Activated CD4-positive, alpha-beta T cell treated with anti-CD3 and anti-CD28 coated beads, Interleukin-2, amount 50 U/mL, for 48 hours (primary cell): ENCODE data around the gene FIGN.

Experiments used
- DNase-seq, 2 experiments: peaks; one replicate each; pipeline ENCODE4 v3.0.0-alpha.2; 2020

FIGN gene

DNA sequence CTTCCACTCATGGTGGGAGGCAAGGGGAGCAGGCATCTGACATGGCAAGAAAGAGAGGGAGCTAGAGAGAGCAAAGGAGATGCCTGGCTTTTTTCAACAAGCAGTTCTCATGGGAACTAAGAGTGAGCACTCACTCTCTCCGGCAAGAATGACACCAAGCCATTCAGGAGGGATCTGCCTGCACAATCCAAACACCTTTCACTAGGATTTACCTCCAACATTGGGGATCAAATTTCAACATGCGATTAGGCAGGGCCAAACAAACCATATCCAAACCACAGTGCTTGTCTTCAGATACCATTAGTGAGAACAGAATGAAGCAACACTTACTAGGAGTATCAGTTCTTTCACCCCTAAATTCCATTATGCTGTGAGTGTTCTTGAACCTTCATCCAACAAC is 77.3 kb downstream of the FIGN start:
- no peak for DNase-seq

DNA sequence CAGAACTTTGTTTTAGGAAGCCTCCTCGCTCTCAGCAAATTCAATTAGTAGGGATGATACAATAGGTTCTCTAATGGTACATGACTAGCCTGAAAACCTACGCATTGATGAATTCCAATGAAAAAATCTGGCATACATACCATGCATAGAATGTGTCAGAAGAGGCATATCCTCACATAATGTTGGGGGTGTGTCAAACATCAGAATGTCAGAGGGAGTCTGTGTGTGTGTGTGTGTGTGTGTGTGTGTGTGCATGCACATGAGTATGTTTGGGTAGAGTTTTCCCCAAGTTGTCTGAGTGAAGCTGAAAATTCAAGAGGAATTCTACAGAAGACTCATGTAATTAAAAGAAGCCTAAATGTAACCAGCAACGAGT is 78.5 kb downstream of the FIGN start:
- no peak for DNase-seq

GRCh38 chr2:163656622-163657280 is 79.1 kb downstream of the FIGN start:
- no peak for DNase-seq

DNA sequence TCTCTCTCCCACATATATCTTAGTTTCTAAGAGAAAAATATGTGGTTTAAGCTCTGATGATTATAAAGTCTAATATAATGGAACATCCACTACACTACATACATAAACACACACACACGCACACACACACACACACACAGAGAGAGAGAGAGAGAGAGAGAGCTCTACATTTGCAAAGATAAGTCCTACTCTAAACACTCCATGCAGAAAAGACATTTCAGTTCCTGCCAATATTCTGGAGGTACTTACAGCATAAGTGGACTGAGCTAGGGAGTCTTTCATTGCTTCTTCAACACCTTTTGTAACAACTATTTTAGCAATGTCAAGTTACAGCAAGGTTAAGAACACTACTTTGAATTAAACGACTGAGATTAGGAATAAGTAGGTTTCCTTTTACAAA is 80.1 kb downstream of the FIGN start:
- DNase-seq: no peak

- no peak for DNase-seq
Measured at GRCh38 chr2:163652751-163653150, 83.1 kb downstream of the FIGN start.

- DNase-seq: no peak
Measured at GRCh38 chr2:163649080-163649479, 86.7 kb downstream of the FIGN start.

GRCh38 chr2:163647300-163647699 is 88.5 kb downstream of the FIGN start:
- no peak for DNase-seq

DNA sequence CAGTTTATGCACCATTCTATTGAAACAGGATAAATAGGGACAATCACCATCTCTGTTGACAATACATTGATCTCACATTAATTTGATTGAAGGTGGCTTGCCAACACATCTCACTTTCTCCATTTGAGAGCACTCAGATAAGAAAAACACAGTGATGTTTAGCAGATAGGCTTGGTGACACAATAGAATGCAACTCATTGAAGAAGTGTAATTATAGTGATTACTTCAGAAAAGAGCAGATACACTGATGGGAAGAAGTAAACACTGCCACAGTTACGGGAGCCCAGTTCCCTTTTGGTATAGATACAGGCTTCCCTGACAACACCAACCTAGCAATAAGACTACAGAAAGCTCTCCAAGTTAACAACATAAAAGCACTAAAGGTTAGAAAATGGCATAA is 89.1 kb downstream of the FIGN start:
- no peak for DNase-seq

GRCh38 chr2:163644238-163644637 is 91.6 kb downstream of the FIGN start:
- no peak for DNase-seq

- DNase-seq: no peak
Measured at GRCh38 chr2:163641986-163642385, 93.8 kb downstream of the FIGN start.

GRCh38 chr2:163640542-163641193 is 95.1 kb downstream of the FIGN start:
- DNase-seq: no peak

GRCh38 chr2:163637871-163638270 is 97.9 kb downstream of the FIGN start:
- DNase-seq: no peak

DNA sequence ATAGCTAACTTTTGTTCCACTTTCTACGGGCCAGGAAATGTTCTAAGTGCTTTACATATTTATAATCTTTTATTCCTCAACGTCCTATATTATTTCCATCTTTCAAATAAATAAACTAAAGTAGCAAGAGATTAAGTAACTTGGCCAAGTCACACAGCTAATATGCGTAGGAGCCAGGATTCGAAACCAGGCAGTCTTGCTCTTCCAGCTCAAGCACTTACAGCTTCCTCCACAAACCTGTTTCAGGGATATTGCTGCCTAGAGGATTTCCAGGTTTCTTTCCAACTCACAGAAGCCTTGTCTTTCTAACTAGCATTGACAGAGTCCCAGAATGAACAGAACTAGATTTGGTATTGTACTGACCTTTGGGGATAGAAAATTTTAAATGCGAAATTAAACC is 102.5 kb downstream of the FIGN start:
- no peak for DNase-seq

- DNase-seq: no peak
Measured at GRCh38 chr2:163630836-163631235, 105.0 kb downstream of the FIGN start.

DNA sequence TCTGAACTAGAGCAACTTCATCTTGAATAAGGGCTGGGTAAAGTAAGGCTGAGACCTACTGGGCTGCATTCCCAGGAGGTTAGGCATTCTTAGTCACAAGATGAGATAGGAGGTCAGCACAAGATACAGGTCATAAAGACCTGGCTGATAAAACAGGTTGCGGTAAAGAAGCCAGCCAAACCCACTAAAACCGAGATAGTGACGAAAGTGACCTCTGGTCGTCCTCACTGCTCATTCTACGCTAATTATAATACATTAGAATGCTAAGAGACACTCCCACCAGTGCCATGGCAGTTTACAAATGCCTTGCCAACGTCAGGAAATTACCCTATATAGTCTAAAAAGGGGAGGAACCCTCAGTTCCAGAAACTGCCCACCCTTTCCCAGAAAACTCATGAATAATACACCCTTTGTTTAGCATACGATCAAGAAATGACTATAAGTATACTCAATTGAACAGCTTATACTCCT is 109.1 kb downstream of the FIGN start:
- no peak for DNase-seq

DNA sequence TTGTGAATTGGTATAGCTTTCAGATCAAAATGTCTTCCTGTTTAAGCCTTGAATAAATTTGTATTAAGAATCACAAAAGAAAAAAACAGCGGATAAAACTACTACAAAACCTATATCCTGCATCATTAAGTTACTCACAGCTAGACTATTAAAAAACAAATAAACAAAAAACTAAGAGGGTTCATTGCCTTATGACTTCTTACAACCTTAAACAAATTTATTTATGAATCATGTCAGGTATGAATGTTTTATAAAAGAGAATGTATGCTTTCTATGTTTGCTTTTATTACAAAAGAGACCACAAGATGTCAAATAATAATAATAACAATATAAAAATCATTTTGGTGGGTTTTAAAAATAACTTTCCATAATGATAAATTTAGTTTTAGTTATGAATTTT is 109.6 kb downstream of the FIGN start:
- DNase-seq: no peak

- DNase-seq: no peak
Measured at GRCh38 chr2:163625632-163626031, 110.2 kb downstream of the FIGN start.

GRCh38 chr2:163621445-163622004 is 114.3 kb downstream of the FIGN start:
- DNase-seq: no peak

DNA sequence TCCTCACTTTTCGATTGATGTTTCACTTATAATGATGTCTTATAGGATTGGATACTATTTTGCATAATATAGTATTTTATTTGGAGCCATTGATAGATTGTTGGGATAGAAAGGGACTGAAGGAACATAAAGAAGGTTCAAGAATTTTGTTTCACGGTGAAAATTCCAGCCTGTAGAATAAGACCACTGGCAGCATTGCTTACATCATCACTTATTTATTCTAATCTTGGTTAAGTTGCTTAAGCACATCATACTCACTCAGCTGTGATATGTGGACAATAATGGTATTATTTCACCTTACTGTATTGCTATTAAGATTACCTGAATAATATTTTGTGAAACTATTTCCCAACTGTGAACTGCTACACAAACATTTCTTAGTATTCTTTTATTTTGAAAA is 118.3 kb downstream of the FIGN start:
- DNase-seq: no peak

- DNase-seq: no peak
Measured at GRCh38 chr2:163613266-163613731, 122.5 kb downstream of the FIGN start.

DNA sequence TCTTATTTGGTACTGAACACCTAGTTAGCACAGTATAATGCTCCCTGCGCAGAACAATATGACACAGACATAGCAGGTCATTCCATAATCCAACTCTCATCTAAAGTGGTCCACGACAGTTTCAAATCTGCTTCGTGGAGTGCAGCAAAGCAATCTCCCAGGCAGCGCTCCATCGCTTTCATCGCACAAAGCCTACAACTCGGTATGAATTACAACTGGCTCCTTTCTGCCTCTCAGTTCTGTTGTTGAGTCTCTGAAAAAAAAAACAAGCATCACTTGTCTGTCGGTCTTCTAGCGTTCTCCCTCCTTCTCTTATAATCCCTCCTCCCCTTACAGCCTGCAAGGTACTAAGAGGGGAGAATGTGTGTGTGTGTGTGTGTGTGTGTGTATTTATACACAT is 123.5 kb downstream of the FIGN start:
- DNase-seq: no peak

GRCh38 chr2:163611557-163611906 is 124.3 kb downstream of the FIGN start:
- DNase-seq: no peak

GRCh38 chr2:163610817-163611556 is 124.8 kb downstream of the FIGN start:
- no peak for DNase-seq

DNA sequence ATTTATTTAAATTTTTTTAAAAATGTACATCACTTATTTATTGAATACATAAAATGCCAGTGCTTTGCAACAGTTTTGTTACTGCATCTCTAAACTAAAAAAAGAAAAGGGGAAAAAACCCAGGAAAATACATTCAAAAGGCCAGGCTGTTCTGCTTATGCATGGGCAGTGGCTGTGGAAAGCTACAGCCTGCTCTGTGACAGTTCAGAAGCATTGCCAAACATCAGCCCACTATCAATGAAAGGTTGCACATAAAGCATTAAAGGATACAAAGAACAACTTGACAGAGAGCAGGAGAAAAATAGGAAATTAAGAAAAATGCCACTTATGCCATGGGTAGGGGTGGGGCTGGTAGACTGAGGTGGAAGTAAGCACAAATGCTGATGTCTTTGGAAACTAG is 128.2 kb downstream of the FIGN start:
- no peak for DNase-seq
